ENCODE results near the gene PLEKHN1. TPM values are rescaled to one million over a fixed set of nuclear protein-coding genes. Genes with fewer than 3 reads are reported as not detected.

PLEKHN1 gene
- total RNA-seq, 1 donor from 2014 or later: 1.1 TPM

DNA sequence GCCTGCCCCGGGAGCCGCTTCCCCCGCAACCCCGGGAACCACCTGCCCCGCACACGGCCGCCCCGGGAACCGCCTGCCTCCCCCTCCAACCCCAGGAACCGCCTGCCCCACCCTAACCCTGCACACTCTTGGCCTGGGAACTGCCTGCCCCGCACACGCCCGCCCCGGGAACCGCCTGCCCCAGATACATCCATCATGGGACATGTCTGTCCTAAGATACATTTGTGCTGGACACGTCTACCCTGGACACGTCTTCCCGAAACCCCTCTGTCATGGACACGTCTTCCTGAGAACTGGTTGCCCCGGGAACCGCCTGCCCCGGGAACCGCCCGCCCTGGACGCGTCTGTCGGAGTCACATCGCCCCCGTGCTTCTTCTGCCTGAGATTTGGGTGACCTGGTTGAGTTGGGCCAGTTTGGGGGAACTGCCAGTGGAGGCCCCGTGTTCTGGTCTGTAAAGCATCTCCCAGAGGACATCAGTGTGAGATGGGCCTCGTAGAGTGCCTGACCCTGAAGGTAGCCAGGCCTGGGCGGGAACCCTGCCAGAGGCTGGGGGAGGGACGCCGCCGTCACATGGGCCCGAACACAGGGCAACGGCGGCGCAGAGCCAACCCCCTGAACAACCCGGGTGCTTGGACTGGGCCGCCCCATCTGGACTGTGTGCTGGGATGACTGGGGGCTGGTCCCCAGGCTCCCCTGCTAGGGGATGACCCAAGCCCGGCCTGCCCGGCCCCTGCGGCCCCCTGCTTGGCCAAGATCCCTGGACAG is 12.0 kb downstream of the PLEKHN1 start:
- H3K4me1 Mint-ChIP-seq (ENCODE audit: low read depth): peaks cover 2% of the 10 kb centered on the region
- peaks cover 26% of the 10 kb centered on the region for H3K27me3 Mint-ChIP-seq
- peaks cover 3% of the 10 kb centered on the region for H3K9me3 Mint-ChIP-seq (ENCODE audit: low read depth)
- H3K27ac Mint-ChIP-seq: peak overlapping the region; percentile 67
- no peak for DNase-seq (ENCODE audit: low spot score, unreplicated experiment)
- peaks cover 2% of the 10 kb centered on the region for H3K36me3 Mint-ChIP-seq (ENCODE audit: insufficient read depth)
- no peak overlapping the region for H3K4me3 Mint-ChIP-seq (ENCODE audit: low read depth)
- TF ChIP-seq, protein P1, sequence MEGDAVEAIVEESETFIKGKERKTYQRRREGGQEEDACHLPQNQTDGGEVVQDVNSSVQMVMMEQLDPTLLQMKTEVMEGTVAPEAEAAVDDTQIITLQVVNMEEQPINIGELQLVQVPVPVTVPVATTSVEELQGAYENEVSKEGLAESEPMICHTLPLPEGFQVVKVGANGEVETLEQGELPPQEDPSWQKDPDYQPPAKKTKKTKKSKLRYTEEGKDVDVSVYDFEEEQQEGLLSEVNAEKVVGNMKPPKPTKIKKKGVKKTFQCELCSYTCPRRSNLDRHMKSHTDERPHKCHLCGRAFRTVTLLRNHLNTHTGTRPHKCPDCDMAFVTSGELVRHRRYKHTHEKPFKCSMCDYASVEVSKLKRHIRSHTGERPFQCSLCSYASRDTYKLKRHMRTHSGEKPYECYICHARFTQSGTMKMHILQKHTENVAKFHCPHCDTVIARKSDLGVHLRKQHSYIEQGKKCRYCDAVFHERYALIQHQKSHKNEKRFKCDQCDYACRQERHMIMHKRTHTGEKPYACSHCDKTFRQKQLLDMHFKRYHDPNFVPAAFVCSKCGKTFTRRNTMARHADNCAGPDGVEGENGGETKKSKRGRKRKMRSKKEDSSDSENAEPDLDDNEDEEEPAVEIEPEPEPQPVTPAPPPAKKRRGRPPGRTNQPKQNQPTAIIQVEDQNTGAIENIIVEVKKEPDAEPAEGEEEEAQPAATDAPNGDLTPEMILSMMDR (IDR thresholded peaks at IDR 0.05; ENCODE audit: unreplicated experiment): no peak

DNA sequence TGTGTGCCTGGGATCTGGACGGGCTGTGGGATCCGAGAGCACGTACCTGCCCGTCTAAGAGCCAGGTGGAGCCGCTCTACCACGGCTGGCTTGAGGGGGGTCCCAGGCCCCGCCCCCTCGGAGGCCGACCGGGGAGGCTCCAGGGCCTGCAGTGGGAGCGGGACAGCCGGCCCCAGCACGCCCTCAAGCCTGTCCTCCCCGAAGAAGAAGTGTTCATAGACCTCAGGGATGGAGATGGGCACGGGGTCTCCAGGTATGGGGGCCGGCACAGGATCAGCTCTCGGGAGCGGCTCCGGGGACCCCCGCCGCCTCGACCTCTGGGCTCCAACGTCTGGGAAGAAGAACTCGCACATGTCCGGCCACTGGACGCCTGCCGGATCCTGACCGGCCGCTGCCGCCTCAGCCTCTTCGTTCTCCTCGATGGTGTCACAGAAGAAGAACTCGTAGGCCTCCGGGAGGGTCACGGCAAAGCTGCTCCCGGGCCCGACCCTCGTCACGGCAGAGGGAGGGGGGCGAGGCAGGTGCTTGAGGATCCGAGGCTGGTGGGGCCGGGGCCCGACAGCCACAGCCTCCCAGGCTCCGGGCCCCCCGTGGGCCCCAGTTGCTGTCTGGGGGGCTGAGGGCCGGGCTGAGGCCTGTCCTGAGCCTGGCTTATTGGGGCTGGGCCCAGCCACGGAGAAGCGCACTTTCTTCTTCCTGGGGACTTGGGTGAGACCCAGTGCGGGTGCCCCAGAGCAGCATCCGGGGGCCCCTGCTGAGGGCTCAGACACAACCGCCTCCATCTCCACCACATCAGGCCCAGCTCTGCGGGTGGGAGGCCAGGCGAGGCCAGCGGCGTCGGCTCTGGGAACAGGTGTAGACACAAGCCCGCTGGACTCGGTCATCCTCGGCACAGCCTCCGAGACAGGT is 12.8 kb downstream of the PLEKHN1 start:
- no peak for DNase-seq (ENCODE audit: low spot score, unreplicated experiment)
- peaks cover 2% of the 10 kb centered on the region for H3K36me3 Mint-ChIP-seq (ENCODE audit: insufficient read depth)
- H3K4me1 Mint-ChIP-seq (ENCODE audit: low read depth): peaks cover 2% of the 10 kb centered on the region
- peaks cover 29% of the 10 kb centered on the region for H3K27me3 Mint-ChIP-seq
- TF ChIP-seq, protein P1 (IDR thresholded peaks at IDR 0.05; ENCODE audit: unreplicated experiment): no peak
- H3K27ac Mint-ChIP-seq: no peak overlapping the region
- peaks cover 3% of the 10 kb centered on the region for H3K9me3 Mint-ChIP-seq (ENCODE audit: low read depth)
- no peak overlapping the region for H3K4me3 Mint-ChIP-seq (ENCODE audit: low read depth)

DNA sequence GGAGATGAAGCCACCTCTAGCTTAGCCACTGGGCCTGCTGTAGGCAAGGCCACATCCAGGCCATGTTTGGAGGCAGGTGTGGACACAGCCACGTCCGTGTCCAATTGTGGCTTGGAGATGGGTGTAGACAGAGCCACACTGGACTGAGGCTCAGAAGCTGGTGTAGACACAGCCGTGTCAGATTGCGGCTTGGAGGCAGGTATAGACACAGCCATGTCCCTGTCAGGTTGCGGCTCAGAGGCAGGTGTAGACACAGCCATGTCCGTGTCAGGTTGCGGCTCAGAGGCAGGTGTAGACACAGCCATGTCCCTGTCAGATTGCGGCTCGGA is 13.4 kb downstream of the PLEKHN1 start:
- no peak for DNase-seq (ENCODE audit: low spot score, unreplicated experiment)
- peaks cover 3% of the 10 kb centered on the region for H3K9me3 Mint-ChIP-seq (ENCODE audit: low read depth)
- H3K4me3 Mint-ChIP-seq (ENCODE audit: low read depth): no peak overlapping the region
- peaks cover 28% of the 10 kb centered on the region for H3K27me3 Mint-ChIP-seq
- peaks cover 2% of the 10 kb centered on the region for H3K36me3 Mint-ChIP-seq (ENCODE audit: insufficient read depth)
- no peak overlapping the region for H3K27ac Mint-ChIP-seq
- H3K4me1 Mint-ChIP-seq (ENCODE audit: low read depth): peaks cover 2% of the 10 kb centered on the region
- TF ChIP-seq, protein P1 (IDR thresholded peaks at IDR 0.05; ENCODE audit: unreplicated experiment): no peak

DNA sequence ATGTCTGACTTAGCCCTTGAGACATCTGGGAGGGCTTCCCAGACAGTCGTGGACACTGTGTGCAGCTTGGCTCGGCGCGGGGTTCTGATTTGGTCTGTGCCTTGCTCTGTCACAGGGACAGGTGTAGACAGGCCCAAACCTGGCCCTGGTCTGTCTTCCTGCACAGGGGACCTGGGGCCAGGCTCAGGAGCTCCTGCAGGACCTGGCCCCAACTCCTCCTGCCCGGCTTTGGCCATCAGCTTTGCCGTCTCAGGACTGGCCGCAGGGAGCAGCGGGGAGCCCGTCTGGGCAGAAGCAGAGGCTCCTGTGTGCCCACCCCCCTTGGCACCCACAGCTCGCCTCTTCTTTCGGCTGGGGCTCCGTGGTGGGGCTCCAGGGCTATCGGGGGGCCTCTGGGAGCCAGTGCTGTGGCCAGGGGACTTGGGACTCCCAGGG is 13.9 kb downstream of the PLEKHN1 start:
- Mint-ChIP-seq H3K4me3 (ENCODE audit: low read depth) (no peak overlapping the region), H3K36me3 (ENCODE audit: insufficient read depth) (peaks cover 2% of the 10 kb centered on the region), H3K27me3 (peaks cover 28% of the 10 kb centered on the region), H3K9me3 (ENCODE audit: low read depth) (peaks cover 3% of the 10 kb centered on the region), H3K4me1 (ENCODE audit: low read depth) (peaks cover 2% of the 10 kb centered on the region), H3K27ac (no peak overlapping the region)
- DNase-seq (ENCODE audit: low spot score, unreplicated experiment): no peak
- TF ChIP-seq, protein P1 (IDR thresholded peaks at IDR 0.05; ENCODE audit: unreplicated experiment): no peak

DNA sequence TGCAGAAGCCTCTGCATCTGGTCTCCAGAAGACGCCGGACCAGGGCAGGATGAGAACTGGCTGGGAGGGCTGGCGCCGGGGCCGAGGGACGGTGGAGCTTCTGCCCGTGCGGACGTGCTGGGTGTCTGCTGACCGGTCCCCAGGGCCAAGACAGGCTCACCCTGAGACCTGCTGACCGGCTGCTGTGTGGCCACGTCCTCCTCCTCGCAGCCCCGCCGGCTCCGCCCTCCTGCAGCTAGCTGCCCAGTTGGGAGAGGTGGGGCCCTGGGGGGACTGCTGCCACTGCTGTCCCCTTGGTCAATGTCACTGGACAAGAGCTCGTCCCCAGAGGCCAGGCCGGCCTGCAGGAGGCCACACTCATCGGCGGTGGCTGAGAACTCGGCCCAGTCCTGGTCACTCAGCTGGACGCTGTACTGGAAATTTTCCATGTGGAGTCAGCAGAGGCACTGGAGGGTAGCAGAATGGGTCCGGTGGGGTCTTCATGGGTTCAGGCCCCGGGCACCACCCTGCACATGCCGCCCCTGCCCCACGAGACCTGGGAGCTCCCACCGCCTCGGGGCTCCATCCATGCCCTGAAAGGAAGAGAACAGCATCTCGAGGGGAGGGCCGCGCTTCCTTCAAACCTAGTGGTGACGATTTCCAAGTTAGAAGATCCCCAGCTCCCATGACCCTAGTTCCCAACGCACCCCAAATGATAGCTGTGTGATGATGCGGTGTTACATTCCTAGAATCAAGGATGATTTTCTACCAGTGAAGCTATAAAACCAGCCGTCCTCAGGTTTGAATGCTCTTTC is 14.5 kb downstream of the PLEKHN1 start:
- Mint-ChIP-seq H3K4me3 (ENCODE audit: low read depth) (no peak overlapping the region), H3K27ac (no peak overlapping the region), H3K27me3 (peaks cover 31% of the 10 kb centered on the region), H3K36me3 (ENCODE audit: insufficient read depth) (peaks cover 2% of the 10 kb centered on the region), H3K4me1 (ENCODE audit: low read depth) (peaks cover under 1% of the 10 kb centered on the region), H3K9me3 (ENCODE audit: low read depth) (peaks cover 3% of the 10 kb centered on the region)
- TF ChIP-seq, protein P1 (IDR thresholded peaks at IDR 0.05; ENCODE audit: unreplicated experiment): no peak
- DNase-seq (ENCODE audit: low spot score, unreplicated experiment): no peak
